ENCODE data around the gene UMODL1. TPM values are rescaled to one million over a fixed set of nuclear protein-coding genes. Genes with fewer than 3 reads are reported as not detected.

Gene UMODL1
- total RNA-seq, 2 donors from 2014 or later: 0.35 to 0.37 TPM

DNA sequence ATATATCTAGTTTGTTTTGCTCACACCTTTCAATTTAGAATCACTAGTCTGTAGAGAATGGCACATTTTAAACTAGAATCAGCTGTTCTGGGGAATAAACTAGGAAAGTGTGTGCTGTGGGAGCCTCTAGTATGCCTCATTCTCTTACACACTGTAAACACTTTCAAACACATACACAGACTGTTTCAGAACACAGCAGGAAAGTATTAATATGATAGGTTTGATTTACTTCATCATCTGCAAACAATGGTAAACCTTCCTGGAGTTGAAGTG is 80.8 kb downstream of the UMODL1 start:
- H3K27ac ChIP-seq: no peak overlapping the region
- H3K9me3 ChIP-seq: no peaks in the 10 kb centered on the region
- DNase-seq: no peak
- intact Hi-C loops (cut with DNase I): no loop called here
- H3K36me3 ChIP-seq: no peaks in the 10 kb centered on the region
- no peak overlapping the region for H3K4me3 ChIP-seq
- TF ChIP-seq, protein P1, sequence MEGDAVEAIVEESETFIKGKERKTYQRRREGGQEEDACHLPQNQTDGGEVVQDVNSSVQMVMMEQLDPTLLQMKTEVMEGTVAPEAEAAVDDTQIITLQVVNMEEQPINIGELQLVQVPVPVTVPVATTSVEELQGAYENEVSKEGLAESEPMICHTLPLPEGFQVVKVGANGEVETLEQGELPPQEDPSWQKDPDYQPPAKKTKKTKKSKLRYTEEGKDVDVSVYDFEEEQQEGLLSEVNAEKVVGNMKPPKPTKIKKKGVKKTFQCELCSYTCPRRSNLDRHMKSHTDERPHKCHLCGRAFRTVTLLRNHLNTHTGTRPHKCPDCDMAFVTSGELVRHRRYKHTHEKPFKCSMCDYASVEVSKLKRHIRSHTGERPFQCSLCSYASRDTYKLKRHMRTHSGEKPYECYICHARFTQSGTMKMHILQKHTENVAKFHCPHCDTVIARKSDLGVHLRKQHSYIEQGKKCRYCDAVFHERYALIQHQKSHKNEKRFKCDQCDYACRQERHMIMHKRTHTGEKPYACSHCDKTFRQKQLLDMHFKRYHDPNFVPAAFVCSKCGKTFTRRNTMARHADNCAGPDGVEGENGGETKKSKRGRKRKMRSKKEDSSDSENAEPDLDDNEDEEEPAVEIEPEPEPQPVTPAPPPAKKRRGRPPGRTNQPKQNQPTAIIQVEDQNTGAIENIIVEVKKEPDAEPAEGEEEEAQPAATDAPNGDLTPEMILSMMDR (IDR thresholded peaks at IDR 0.05): no peak
- no peaks in the 10 kb centered on the region for H3K27me3 ChIP-seq
- H3K9ac ChIP-seq (ENCODE audit: low read depth in 2 of 2, low read length in 2 of 2): no peak overlapping the region
- no peaks in the 10 kb centered on the region for H3K4me1 ChIP-seq

DNA sequence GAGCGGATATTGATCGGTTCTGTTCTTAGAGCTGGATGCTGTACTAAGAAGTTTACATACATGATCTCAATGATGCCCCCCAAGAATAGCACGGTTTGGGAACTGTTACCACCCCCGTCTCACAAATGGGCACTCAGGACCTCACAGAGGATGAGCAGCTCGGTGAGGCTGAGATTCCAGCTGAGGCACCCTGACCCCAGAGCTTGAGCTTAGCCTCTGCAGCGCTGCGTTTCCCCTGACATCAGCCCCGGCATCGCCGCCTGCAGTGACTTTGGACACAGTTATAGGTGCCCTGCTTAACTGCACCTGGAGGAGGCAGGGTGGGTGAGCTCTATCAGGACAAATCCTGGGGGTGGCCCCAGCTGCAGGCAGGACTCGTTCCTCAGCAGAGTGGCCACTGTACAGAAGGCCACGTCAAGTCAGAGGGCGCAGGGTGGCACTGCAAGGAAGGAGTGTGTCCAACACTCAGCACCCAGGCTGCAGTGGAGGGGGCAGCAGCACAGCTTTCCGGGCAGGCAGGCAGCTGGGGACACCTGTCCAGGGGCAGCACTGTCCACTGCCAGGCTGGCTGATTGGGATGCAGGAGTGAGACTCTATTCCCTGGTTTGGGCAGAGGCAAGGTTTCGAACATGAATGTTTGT is 82.0 kb downstream of the UMODL1 start:
- Histone ChIP-seq H3K9ac (ENCODE audit: low read depth in 2 of 2, low read length in 2 of 2) (no peak overlapping the region), H3K27me3 (no peaks in the 10 kb centered on the region), H3K4me3 (no peak overlapping the region), H3K27ac (no peak overlapping the region), H3K4me1 (no peaks in the 10 kb centered on the region), H3K9me3 (no peaks in the 10 kb centered on the region), H3K36me3 (no peaks in the 10 kb centered on the region)
- intact Hi-C loops (cut with DNase I): no loop called here
- TF ChIP-seq, protein P1 (IDR thresholded peaks at IDR 0.05): no peak
- no peak for DNase-seq

DNA sequence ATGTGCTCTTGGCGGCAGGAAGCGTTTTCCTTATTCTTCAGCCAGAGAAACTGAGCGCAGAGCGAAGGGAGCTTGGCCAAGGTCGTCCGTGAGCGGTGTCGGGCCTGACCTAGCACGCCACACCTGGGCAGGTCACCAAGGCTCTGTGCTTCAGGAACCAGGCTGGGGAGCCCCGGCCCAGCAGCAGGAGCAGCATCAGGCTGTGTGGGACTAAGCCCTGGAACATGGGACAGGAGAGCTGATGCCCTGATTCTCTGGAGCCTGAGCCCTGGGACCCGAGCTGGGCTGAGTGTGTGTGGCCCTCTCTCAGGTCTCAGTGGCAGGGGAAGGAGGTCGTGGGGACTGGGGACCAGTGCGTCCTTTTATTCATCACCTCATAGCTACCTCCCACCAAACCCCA is 82.6 kb downstream of the UMODL1 start:
- H3K27me3 ChIP-seq: no peaks in the 10 kb centered on the region
- no peaks in the 10 kb centered on the region for H3K36me3 ChIP-seq
- intact Hi-C loops (cut with DNase I): no loop called here
- H3K4me3 ChIP-seq: no peak overlapping the region
- H3K4me1 ChIP-seq: no peaks in the 10 kb centered on the region
- no peaks in the 10 kb centered on the region for H3K9me3 ChIP-seq
- DNase-seq: no peak
- H3K9ac ChIP-seq (ENCODE audit: low read depth in 2 of 2, low read length in 2 of 2): no peak overlapping the region
- TF ChIP-seq, protein P1 (IDR thresholded peaks at IDR 0.05): no peak
- no peak overlapping the region for H3K27ac ChIP-seq

DNA sequence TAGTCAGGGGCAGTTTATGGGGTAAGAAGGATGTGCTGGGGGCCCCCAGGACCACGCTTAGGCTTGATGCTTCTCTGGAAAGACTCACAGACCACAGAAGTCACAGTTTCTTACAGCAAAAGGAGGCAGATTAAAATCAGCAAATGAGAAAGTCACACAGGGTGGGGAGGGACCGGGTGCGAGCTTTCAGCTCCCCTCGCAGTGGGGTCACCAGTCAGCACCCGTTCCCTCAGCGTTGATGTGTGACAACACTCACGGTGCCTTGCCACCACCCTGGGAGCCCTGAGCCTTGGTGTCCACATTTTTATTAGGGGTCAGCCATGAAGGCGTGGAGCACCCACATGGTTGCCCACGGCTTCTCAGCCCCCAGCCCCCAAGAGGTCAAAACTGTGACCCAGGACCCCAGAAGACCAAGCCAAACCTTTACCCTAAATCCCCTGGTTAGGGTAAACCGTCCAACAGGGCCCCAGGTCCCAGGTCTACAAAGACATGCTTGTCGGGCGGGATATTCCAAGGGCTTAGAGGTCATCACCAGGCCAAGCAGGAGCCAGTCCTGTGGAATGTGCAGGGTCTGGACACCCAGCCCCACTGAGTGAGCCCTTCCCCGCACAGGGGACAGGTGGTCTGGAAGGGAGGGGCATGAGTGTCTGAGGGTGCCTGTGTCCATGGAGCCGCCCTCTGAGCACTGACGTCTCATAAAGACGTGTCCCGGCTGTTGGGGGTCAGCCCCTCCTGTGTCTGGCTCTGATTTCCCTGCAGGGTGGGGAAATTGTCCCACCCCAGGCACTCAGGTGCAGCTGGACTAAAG is 83.3 kb downstream of the UMODL1 start:
- Histone ChIP-seq H3K27ac (no peak overlapping the region), H3K36me3 (no peaks in the 10 kb centered on the region), H3K4me3 (no peak overlapping the region), H3K9me3 (no peaks in the 10 kb centered on the region), H3K9ac (ENCODE audit: low read depth in 2 of 2, low read length in 2 of 2) (no peak overlapping the region), H3K4me1 (no peaks in the 10 kb centered on the region), H3K27me3 (no peaks in the 10 kb centered on the region)
- TF ChIP-seq, protein P1 (IDR thresholded peaks at IDR 0.05): no peak
- no peak for DNase-seq
- intact Hi-C loops (cut with DNase I): no loop called here

DNA sequence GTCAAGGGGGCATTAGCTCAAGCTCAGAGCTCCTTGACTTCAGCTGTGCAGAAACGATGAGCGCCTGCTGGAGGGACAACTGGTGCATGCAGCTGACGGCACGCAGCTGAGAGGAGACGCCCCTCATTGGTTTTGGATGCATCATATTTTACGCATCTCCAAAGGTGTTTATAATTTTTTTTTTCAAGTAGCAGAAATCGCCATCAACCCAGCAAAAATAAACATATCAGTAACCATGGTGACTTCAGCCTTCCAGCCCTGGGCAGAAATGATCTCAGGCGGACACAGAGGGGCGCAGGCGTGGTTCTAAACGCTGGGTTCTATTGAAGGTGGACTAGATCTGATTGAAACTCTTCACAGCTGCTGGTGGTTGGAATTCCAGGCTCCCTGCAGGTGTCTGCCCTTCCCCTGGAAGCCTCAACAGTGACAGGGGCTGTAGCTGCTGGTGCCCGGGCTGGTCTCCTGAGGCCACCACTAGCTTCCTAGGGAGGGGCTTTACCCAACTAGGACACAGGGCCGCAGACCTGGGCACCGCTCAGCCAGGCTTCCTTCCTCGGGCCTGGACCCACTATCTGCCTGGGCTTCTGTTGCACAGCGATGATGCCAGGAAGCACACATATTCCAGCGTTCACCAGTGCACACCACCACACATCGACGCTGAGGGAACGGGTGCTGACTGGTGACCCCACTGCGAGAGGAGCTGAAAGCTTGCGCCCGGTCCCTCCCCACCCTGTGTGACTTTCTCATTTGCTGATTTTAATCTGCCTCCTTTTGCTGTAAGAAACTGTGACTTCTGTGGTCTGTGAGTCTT is 84.1 kb downstream of the UMODL1 start:
- no peaks in the 10 kb centered on the region for H3K27me3 ChIP-seq
- intact Hi-C loops (cut with DNase I): no loop called here
- H3K4me1 ChIP-seq: no peaks in the 10 kb centered on the region
- no peak overlapping the region for H3K4me3 ChIP-seq
- no peak for DNase-seq
- TF ChIP-seq, protein P1 (IDR thresholded peaks at IDR 0.05): no peak
- H3K36me3 ChIP-seq: no peaks in the 10 kb centered on the region
- H3K27ac ChIP-seq: no peak overlapping the region
- no peaks in the 10 kb centered on the region for H3K9me3 ChIP-seq
- H3K9ac ChIP-seq (ENCODE audit: low read depth in 2 of 2, low read length in 2 of 2): no peak overlapping the region

All from colonic mucosa (tissue), 4 donors.